HepG2 (cell line): Measurements from ENCODE around the gene CKS2. TPM values are rescaled to one million over a fixed set of nuclear protein-coding genes. Genes with fewer than 3 reads are reported as not detected.

Experiments
- ATAC-seq: fragments of 200-7000 bp; cut with Tn5 transposase; 3 replicates; pipeline ENCODE4 v1.9.1; 2020; ENCODE audit warnings: mild to moderate bottlenecking, moderate library complexity
- BruUV-seq: library from RNA; stranded (reverse); fragments of 400-500 nt; replicated peaks from 2 replicates; lab custom pipeline; 2021; lab: Mats Ljungman, UMichigan
- CTCF ChIA-PET: fragments of 300-600 bp; formaldehyde crosslinking; extraction: SDS; loops from one replicate; lab custom pipeline; 2021; ENCODE audit warnings: low total read pairs, inconsistent platforms, low intra/inter-chr PET ratio; lab: Yijun Ruan, JAX
- POLR2A ChIA-PET: fragments of 350-600 bp; sonication (Branson Sonifier 250); formaldehyde crosslinking; loops from one replicate; lab custom pipeline; 2020; ENCODE audit warnings: antibody characterized with exemption, inconsistent platforms; lab: Yijun Ruan, JAX
- DNase-seq: peaks from one replicate; pipeline ENCODE4 v3.0.0-alpha.2; 2015; ENCODE audit warnings: low spot score
- FAIRE-seq: peaks from 3 replicates; lab custom pipeline; 2011; peaks lifted over from hg19 to GRCh38; lab: Jason Lieb, UNC
- H2AFZ ChIP-seq: one replicate; pipeline ENCODE4 v1.6.1; 2011; ENCODE audit warnings: low read length, inconsistent platforms
- H3K27ac ChIP-seq: fragments of 300-600 bp; 3 replicates; pipeline ENCODE4 v1.8.0; 2011; ENCODE audit warnings: mixed run types, mild to moderate bottlenecking, mixed read lengths, low read length, inconsistent platforms; ENCODE audit not compliant: insufficient read depth; ENCODE audit errors: extremely low read length
- H3K27me3 ChIP-seq, 2 experiments: fragments of 200-600 bp in 1 of 2; 2 replicates in 1 of 2; 3 replicates in 1 of 2; pipeline versions ENCODE4 v1.6.0 to v1.8.0; 2011; ENCODE audit warnings: low read length in 2 of 2, mild to moderate bottlenecking in 2 of 2, moderate library complexity in 2 of 2, inconsistent platforms in 1 of 2; ENCODE audit not compliant: insufficient read depth in 2 of 2, control insufficient read depth in 1 of 2
- H3K36me3 ChIP-seq, 2 experiments: fragments of 200-600 bp in 1 of 2; replicated peaks in 1 of 2; 2 replicates in 1 of 2; 3 replicates in 1 of 2; pipeline versions ENCODE4 v1.5.1 to v1.8.0; 2011; ENCODE audit warnings: low read length in 2 of 2, inconsistent platforms in 1 of 2; ENCODE audit not compliant: insufficient read depth in 2 of 2, control insufficient read depth in 1 of 2
- H3K4me1 ChIP-seq: 2 replicates; pipeline ENCODE4 v1.5.1; 2012; ENCODE audit warnings: low read length, inconsistent platforms; ENCODE audit not compliant: insufficient read depth
- H3K4me2 ChIP-seq: 2 replicates; pipeline ENCODE4 v1.6.0; 2011; ENCODE audit warnings: low read depth, low read length, inconsistent platforms
- H3K4me3 ChIP-seq, 3 experiments: fragments of 200-600 bp in 1 of 3; sonication (generic), shearing (Covaris generic) in 1 of 3; replicated peaks in 1 of 3; 2 replicates each; pipeline ENCODE4 v1.5.1; 2011 to 2016; ENCODE audit warnings: low read length in 3 of 3, inconsistent platforms in 2 of 3, low read depth in 2 of 3, mild to moderate bottlenecking in 2 of 3, control low read depth in 1 of 3, mixed read lengths in 1 of 3; ENCODE audit not compliant: insufficient read depth in 1 of 3
- H3K79me2 ChIP-seq: one replicate; pipeline ENCODE4 v1.6.1; 2011; ENCODE audit warnings: low read length, inconsistent platforms; ENCODE audit not compliant: insufficient read depth
- H3K9ac ChIP-seq: 2 replicates; pipeline ENCODE4 v1.6.0; 2011; ENCODE audit warnings: mild to moderate bottlenecking, low read depth, low read length, inconsistent platforms; ENCODE audit not compliant: insufficient read depth
- H3K9me3 ChIP-seq: 2 replicates; pipeline ENCODE4 v1.5.1; 2012; ENCODE audit warnings: mild to moderate bottlenecking, low read length
- H4K20me1 ChIP-seq: 2 replicates; pipeline ENCODE4 v1.6.0; 2011; ENCODE audit warnings: inconsistent platforms, mild to moderate bottlenecking, low read length, moderate library complexity; ENCODE audit not compliant: insufficient read depth
- DNMT1 ChIP-seq: sonication (generic); formaldehyde crosslinking; IDR thresholded peaks from 2 replicates; pipeline ENCODE4 v1.5.1; 2020; ENCODE audit warnings: mild to moderate bottlenecking, missing genetic modification reagents
- RARG ChIP-seq: sonication (generic); formaldehyde crosslinking; IDR thresholded peaks from 2 replicates; pipeline ENCODE4 v1.4.0; 2020; ENCODE audit warnings: low read depth, mild to moderate bottlenecking, missing genetic modification reagents
- SSRP1 ChIP-seq: IDR thresholded peaks from 2 replicates; pipeline ENCODE4 v1.6.1; 2016; ENCODE audit warnings: control low read depth
- ZNF20 ChIP-seq: sonication (generic); formaldehyde crosslinking; IDR thresholded peaks from 2 replicates; pipeline ENCODE4 v1.4.0; 2020; ENCODE audit warnings: mild to moderate bottlenecking, moderate library complexity, missing genetic modification reagents
- WGBS: methylation state at CpG from one replicate; pipeline ENCODE4 v1.1.6; 2017; ENCODE audit warnings: low lambda C conversion rate; 5-methylcytosine and 5-hydroxymethylcytosine counted together
- in situ Hi-C: cut with HindIII; loops from 2 replicates; pipeline ENCODE4 v1.10.0; 2017; ENCODE audit warnings: low pct_unique_long_range_greater_than_20kb; ENCODE audit not compliant: extremely low pct_ligation_motif_present
- intact Hi-C: fragments of 100-400 bp; cut with micrococcal nuclease; formaldehyde crosslinking; loops from one replicate; pipeline ENCODE4 v1.10.0; 2022; ENCODE audit not compliant: unreplicated experiment
- polyA plus RNA-seq, 8 experiments: library from polyadenylated mRNA; depleted of rRNA in 3 of 8; stranded (reverse) in 7 of 8; unstranded in 1 of 8; fragments of >200 nt; fragmentation: Illumina TruSeq in 4 of 8; extraction: Trizol in 4 of 8; gene quantifications; 2 replicates each; pipeline versions ENCODE4 v1.2.1 to v1.2.3, GENCODE V29; 2011 to 2016; ENCODE audit warnings: low read depth in 4 of 8, missing spikeins in 1 of 8, mixed read lengths in 1 of 8; ENCODE audit not compliant: insufficient read depth in 1 of 8
- total RNA-seq, 5 experiments: library from RNA; depleted of rRNA; stranded (reverse); fragments of >200 nt; fragmentation: Illumina TruSeq; extraction: Trizol; gene quantifications; 2 replicates each; pipeline ENCODE4 v1.2.3, GENCODE V29; 2016; ENCODE audit warnings: low read depth in 1 of 5
- TF ChIP-seq, protein P1 (sequence below): IDR thresholded peaks from 2 replicates; pipeline ENCODE4 v1.6.1; 2018; ENCODE audit warnings: missing genetic modification reagents
- TF ChIP-seq, protein P2 (sequence below): sonication (generic); formaldehyde crosslinking; IDR thresholded peaks from 2 replicates; pipeline ENCODE4 v1.8.0; 2022; ENCODE audit warnings: missing genetic modification reagents, mild to moderate bottlenecking, borderline replicate concordance
- TF ChIP-seq, protein P3 (sequence below): fragments of 450-650 bp; IDR thresholded peaks from 2 replicates; pipeline ENCODE4 v1.6.1; 2017
- TF ChIP-seq, protein P4 (sequence below): sonication (generic); formaldehyde crosslinking; conservative IDR thresholded peaks from 2 replicates; pipeline ENCODE4 v1.4.0; 2020; ENCODE audit warnings: missing genetic modification reagents
- TF ChIP-seq, protein P5 (sequence below): IDR thresholded peaks from 2 replicates; pipeline ENCODE4 v1.6.1; 2016; ENCODE audit warnings: missing genetic modification reagents, missing compliant biosample characterization

CKS2 gene
- total and polyA plus RNA-seq, 2 of the 13 experiments (the other 11 are each of a cell fraction or from before 2014, with no cell fraction given): 251 to 317 TPM

DNA sequence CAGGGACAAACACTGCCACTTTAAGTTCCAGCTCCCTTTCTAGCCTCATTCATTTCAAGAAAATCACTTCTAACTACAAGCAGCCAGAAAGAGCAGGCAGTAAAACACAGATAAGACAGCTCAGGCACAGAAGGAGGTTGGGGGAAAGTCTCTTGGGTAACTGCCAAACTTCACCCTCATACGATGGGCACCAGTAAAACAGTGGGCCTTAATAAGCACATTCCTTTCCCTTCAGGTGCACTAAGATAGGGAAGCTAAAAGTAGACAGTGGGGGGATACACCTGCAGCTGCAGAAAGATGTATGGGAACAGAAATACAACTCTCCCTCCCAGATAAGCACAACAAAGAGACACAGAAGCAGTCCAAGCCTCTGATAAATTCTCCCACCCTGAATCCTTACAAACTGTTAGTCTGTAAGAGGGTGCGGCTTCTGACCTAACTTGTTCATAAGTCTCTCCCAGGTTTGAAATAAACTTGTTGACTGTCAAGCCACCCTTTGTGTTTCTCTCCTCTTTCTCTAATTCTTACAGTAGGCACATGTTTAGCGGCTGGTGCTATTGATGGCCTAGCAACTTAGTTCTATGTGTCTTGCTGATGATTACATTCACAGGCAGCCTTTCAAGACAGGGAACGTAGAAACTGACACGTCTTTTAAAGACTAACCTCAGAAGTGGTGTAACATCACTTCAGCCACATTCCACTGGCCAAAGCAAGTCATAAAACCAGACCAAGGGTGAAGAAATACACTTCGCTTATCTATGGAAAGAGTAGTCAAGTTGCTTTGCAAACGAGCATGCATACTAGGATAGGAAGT is 6.8 kb upstream of the CKS2 start:
- ChIA-PET CTCF (no interaction called here), POLR2A (no interaction called here)
- BruUV-seq: no TSS peak
- Histone ChIP-seq H3K27ac (no peak overlapping the region), H2AFZ (no peak overlapping the region), H3K27me3 (no peaks in the 10 kb centered on the region), H3K9me3 (no peaks in the 10 kb centered on the region), H3K4me3 (no peak overlapping the region), H3K79me2 (no peaks in the 10 kb centered on the region), H3K9ac (no peak overlapping the region), H3K4me1 (peaks cover 2% of the 10 kb centered on the region), H4K20me1 (no peaks in the 10 kb centered on the region), H3K36me3 (no peaks in the 10 kb centered on the region), H3K4me2 (no peak overlapping the region)
- ATAC-seq: no peak
- 80% methylated on average over 7 of the region's 7 CpGs for WGBS
- FAIRE-seq: no peak
- intact Hi-C loops: no loop called here
- in situ Hi-C loops: no loop called here
- no peak for DNase-seq
- TF ChIP-seq, protein P1, sequence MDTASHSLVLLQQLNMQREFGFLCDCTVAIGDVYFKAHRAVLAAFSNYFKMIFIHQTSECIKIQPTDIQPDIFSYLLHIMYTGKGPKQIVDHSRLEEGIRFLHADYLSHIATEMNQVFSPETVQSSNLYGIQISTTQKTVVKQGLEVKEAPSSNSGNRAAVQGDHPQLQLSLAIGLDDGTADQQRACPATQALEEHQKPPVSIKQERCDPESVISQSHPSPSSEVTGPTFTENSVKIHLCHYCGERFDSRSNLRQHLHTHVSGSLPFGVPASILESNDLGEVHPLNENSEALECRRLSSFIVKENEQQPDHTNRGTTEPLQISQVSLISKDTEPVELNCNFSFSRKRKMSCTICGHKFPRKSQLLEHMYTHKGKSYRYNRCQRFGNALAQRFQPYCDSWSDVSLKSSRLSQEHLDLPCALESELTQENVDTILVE (CRISPR knock-in tag): no peak
- TF ChIP-seq, protein P2, sequence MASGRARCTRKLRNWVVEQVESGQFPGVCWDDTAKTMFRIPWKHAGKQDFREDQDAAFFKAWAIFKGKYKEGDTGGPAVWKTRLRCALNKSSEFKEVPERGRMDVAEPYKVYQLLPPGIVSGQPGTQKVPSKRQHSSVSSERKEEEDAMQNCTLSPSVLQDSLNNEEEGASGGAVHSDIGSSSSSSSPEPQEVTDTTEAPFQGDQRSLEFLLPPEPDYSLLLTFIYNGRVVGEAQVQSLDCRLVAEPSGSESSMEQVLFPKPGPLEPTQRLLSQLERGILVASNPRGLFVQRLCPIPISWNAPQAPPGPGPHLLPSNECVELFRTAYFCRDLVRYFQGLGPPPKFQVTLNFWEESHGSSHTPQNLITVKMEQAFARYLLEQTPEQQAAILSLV (CRISPR knock-in tag): no peak
- TF ChIP-seq DNMT1 (no peak), ZNF20 (no peak), SSRP1 (CRISPR knock-in tag) (no peak), RARG (CRISPR knock-in tag) (no peak)
- TF ChIP-seq, protein P3, sequence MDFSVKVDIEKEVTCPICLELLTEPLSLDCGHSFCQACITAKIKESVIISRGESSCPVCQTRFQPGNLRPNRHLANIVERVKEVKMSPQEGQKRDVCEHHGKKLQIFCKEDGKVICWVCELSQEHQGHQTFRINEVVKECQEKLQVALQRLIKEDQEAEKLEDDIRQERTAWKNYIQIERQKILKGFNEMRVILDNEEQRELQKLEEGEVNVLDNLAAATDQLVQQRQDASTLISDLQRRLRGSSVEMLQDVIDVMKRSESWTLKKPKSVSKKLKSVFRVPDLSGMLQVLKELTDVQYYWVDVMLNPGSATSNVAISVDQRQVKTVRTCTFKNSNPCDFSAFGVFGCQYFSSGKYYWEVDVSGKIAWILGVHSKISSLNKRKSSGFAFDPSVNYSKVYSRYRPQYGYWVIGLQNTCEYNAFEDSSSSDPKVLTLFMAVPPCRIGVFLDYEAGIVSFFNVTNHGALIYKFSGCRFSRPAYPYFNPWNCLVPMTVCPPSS: no peak
- TF ChIP-seq, protein P4, sequence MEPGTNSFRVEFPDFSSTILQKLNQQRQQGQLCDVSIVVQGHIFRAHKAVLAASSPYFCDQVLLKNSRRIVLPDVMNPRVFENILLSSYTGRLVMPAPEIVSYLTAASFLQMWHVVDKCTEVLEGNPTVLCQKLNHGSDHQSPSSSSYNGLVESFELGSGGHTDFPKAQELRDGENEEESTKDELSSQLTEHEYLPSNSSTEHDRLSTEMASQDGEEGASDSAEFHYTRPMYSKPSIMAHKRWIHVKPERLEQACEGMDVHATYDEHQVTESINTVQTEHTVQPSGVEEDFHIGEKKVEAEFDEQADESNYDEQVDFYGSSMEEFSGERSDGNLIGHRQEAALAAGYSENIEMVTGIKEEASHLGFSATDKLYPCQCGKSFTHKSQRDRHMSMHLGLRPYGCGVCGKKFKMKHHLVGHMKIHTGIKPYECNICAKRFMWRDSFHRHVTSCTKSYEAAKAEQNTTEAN (CRISPR knock-in tag): no peak
- TF ChIP-seq, protein P5, sequence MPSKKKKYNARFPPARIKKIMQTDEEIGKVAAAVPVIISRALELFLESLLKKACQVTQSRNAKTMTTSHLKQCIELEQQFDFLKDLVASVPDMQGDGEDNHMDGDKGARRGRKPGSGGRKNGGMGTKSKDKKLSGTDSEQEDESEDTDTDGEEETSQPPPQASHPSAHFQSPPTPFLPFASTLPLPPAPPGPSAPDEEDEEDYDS: no peak
